GM21825 (cell line): ENCODE results near the gene NUP62.

ENCODE experiments used
- ATAC-seq: cut with Tn5 transposase; IDR thresholded peaks from one replicate; pipeline ENCODE4 v1.9.1; 2021; ENCODE audit warnings: mild to moderate bottlenecking, moderate library complexity; ENCODE audit not compliant: unreplicated experiment

NUP62 gene

GRCh38 chr19:49906879-49907564, 22.3 kb downstream of the NUP62 start:
- ATAC-seq: no peak

DNA sequence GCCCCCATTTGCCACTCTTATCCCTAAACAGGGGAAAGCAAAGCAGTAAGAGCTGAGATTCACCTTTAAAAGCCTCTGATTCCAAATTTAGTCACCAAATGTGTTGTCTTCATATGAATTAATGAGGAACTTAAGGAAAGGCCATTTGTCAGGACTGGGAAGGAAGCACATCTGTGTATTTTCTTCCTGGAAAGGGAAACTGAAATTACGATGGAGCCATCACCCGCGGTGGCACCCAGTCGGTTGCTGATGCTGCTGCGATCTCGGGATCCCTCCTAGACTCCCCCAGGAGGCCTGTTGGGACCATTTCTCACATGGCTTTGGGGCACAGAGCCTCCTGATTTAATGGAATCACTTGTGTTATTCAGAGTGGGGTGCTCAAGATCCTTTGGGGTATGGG, 25.2 kb downstream of the NUP62 start:
- ATAC-seq: no peak

- peak; percentile 43 for ATAC-seq
These were observed 32.3 kb downstream of the NUP62 start, which contains the start of gene IL4I1 for GRCh38 chr19:49896863-49897621. IL4I1 (minus strand) TSS chr19:49896887; CDS start chr19:49896160, 727 bp downstream.

- ATAC-seq: no peak
These were observed 33.6 kb downstream of the NUP62 start for GRCh38 chr19:49895566-49896297.

DNA sequence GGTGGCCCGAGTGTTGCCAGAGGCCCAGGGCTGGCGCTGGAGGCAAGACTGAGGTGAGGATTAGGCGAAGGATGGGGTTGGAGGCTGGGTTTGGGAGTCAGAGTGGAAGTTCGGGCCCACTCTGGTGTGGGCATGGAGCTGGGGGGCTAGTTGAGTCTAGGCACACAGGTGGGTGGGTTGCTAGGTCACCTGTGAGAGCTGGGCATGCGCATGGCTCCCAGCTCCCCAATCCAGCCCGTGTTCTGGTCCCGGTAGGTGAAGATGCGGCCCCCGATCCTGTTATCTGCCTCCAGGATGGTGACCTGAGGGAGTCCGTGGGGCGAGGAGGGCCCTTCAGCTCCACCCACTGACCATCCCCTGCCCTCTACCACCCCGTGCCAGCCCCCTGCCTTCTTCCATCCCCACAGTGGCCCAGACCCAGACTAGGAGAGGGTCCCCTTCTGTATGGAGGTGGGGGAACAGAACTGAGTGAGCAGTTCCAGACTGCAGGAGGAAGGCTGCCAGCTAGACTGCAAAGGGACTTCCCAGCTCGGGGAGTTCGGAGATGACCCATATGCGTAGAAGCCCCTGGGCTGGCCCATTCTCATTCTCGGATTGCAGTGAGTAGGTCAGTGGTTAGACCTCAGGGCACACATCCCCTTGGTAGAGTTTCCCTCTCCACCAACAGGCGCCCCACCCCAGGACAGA, 34.3 kb downstream of the NUP62 start:
- ATAC-seq: no peak

GRCh38 chr19:49894011-49894664, 35.2 kb downstream of the NUP62 start:
- no peak for ATAC-seq

DNA sequence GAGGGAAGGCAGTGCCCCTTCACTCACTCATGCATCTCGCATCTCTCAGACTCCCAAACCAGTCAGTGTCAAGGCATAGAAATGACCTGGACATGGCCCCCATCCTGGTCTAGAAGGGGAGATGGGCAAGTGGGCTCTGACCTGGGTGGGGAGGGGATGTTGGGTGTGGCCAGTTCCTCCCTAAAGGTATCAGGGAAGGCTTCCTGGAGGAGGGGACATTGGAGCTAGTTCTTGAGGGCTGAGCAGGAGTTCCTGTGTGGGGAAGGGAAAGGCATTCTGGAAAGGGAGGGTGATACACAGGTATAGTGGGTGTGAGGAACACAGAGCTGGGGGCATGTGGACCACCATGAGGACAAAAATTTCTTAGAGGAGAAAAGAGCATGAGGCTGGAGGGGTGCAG, 36.6 kb downstream of the NUP62 start:
- no peak for ATAC-seq

DNA sequence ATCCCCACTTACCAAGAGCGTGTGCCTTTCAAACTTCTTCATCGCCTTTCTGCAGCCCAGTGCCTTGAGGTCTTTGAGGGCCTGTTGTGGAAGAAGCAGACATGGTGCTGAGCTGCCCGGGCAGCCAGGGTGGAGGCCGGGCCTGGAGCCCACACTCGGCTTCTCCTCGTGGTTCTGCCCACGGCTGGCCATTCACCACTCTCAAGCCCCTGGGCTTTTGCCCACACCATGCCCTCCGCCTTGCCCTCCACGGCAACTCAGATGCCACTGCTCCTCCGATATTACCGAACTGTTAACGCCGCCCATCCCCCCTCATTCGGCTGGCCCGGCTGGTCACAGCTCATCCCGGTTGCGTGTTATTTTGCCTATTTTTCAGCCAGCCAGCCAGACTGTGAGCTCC, 37.9 kb downstream of the NUP62 start:
- no peak for ATAC-seq

DNA sequence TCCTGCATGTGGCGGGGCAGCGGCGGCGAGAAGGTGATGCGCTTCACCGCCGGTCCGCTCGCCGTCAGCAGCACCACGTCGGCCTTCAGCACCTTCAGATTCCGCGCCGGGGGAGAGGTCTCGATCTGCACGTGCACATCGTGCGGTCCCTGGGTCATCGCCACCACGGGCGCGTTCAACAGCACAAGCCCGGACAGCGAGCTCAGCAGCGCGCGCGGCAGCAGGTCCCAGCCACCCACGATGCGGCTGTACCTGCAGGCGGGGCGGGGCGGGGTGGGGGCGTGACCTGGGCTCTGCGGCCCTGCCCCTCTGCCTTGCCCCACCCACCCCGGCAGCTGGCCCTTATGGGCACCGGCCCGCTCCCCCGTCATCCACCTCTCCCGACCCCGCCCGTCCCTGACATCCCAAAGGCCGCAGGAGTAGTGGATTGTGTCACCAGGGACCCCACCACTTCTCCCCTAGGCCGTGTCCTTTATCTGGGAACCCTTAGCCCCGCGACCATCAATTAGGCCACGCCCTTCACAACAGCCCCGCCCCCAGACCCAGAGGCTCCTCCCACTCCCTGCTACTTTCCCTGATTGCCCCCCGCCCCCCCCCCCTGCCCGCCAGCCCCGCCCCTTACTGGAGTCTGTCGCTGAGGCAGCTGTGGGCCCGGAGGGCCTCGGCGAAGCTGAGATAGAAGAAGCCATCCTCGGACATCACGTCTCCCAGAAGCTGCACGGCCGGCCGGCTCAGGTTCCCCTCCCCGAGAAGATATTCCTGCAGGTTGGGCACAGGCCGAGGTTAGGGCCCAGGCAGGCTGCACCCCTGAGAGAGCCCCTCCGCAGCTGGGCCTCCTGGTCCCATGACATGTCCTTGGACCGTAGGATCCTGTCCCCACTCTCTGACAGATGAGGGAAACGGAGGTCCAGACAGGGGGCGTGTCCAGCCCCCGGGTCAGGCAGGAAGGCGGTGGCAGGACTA, 38.7 kb downstream of the NUP62 start:
- no peak for ATAC-seq

DNA sequence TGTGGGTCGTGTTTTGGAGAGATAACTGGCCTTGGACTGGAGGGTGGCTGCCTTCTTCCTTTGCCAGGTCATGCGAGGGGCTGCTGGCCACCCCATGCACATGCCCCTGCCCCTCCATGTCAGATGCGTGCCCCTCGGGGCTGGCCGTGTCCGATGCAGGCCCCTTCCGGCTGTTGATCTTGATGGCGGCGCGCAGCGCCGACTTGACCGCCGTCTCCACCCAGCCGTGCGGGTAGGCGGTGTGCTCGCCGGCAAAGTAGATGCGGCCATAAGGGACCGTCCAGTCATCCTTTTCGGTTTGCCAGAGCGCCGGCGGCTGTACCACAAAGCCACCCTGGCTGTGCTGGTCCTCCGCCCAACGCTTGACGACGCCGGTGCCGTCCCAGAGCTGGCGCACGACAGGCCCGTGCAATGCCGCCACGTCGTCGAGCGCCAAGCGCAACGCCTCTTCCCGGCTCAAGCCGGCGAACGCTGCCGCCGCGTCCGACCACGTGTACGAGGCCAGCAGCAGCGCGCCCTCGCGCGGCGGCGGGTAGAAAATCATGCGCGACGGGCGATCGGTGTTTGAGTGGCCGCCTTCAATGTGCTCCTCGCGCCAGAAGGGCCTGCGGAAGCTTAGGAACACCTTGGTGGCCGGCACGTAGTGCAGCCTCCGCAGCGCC, 39.5 kb downstream of the NUP62 start:
- no peak for ATAC-seq

DNA sequence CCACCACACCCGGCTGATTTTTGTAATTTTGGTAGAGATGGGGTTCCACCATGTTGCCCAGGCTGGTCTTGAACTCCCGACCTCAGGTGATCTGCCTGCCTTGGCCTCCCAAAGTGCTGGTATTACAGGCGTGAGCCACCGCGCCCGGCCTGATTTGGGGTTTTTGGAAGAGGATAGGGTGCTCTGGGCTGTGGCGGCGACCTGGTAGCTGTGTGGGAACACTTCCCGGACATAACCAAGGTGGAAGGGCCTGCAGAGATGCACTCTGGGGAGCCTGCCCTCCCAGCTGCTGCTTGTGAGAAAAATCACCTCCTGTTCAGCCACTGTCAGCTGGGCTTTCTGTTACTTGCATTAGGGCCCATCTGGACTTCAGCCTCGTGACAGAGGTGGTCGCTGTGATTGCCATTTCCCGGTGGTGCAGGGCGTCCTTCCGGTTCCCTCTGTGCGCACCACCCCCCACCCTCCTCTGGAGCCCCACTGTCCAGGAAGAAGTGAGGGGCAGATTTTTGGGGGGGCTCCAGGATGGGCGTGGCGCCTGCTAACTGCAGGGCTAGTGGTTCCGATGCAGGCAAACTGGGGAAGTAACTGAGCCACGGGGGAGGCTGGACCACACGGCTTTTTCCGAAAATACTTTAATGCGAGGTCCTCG, 40.1 kb downstream of the NUP62 start:
- ATAC-seq: no peak

DNA sequence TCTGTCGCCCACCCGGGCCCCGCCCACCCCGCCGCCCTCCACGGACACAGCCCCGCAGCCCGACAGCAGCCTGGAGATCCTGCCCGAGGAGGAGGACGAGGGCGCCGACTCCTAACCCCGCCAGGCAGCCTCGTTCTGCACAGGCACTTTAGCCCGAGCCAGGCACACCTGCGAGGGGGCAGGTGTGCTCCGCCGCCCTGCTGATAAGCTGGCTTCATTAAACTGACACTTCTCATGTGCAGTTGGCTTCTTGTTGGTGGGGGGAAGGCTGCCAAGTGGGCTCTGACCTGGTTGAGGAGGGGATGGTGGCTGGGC, 40.8 kb downstream of the NUP62 start:
- ATAC-seq: no peak

GRCh38 chr19:49887665-49888509, 41.4 kb downstream of the NUP62 start:
- ATAC-seq: no peak

DNA sequence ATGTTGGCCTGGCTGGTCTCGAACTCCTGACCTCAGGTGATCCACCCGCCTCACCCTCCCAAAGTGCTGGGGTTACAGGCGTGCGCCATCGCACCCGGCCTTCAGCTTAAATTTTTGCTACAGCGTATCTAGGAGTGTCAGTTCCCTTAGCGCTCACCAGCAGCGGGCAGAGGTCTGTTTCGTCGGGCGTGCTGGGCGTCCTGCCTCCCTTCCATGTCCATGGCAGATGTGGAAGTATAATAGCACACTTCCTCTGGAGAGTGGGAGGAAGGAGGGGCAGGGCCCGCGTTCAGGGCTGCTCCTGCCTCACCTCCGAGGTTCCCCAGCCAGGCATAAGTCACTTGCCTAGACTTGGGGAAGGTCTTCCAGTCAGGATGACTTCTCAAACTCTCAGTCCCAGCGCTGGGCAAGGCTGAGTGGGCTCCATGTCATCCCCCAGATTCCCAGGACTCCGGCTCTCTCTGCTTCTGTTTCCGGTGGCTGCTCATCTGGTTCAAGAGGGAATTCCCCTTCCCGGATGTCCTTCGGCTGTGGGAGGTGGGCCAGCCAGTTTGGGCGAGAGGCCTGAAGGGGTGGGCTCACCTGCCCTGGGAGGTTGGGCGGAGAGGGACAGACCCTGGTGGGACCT, 42.2 kb downstream of the NUP62 start:
- no peak for ATAC-seq

GRCh38 chr19:49884760-49885159, 44.5 kb downstream of the NUP62 start:
- ATAC-seq: no peak

- no peak for ATAC-seq
These were observed 45.2 kb downstream of the NUP62 start for GRCh38 chr19:49884109-49884508.

- ATAC-seq: no peak
These were observed 46.2 kb downstream of the NUP62 start for GRCh38 chr19:49883094-49883493.
